AG20443 (cell line): ENCODE data around the gene NKAIN2.
"Not testable (repeated sequence)": the region's sequence is repeated elsewhere in the genome, so short reads cannot be mapped to it uniquely, and the experiment has no call there.

Source experiments
- DNase-seq: peaks from one replicate; pipeline ENCODE4 v3.0.0; 2012; ENCODE audit warnings: low spot score, mixed read lengths

Gene NKAIN2

GRCh38 chr6:123966618-123967017 is 163.0 kb downstream of the NKAIN2 start:
- no peak for DNase-seq

GRCh38 chr6:123967905-123968304 is 164.2 kb downstream of the NKAIN2 start:
- no peak for DNase-seq

- no peak for DNase-seq
Measured at GRCh38 chr6:123972600-123973294, 169.1 kb downstream of the NKAIN2 start.

- DNase-seq, result no peak
Measured at GRCh38 chr6:123980311-123980710, 176.6 kb downstream of the NKAIN2 start.

- DNase-seq, result no peak
Measured at GRCh38 chr6:123986938-123987337, 183.3 kb downstream of the NKAIN2 start.

- DNase-seq, result not testable (repeated sequence)
Measured at GRCh38 chr6:123989918-123990317, 186.3 kb downstream of the NKAIN2 start.

- DNase-seq, result no peak
Measured at GRCh38 chr6:123990376-123990775, 186.7 kb downstream of the NKAIN2 start.

GRCh38 chr6:123994168-123994567 is 190.5 kb downstream of the NKAIN2 start:
- DNase-seq, result no peak

GRCh38 chr6:123994891-123995635 is 191.4 kb downstream of the NKAIN2 start:
- no peak for DNase-seq

GRCh38 chr6:123997223-123997622 is 193.6 kb downstream of the NKAIN2 start:
- no peak for DNase-seq

GRCh38 chr6:124002377-124003081 is 198.9 kb downstream of the NKAIN2 start:
- no peak for DNase-seq

- no peak for DNase-seq
Measured at GRCh38 chr6:124007266-124007665, 203.6 kb downstream of the NKAIN2 start.

- no peak for DNase-seq
Measured at GRCh38 chr6:124008000-124008987, 204.6 kb downstream of the NKAIN2 start.

- no peak for DNase-seq
Measured at GRCh38 chr6:124008988-124009765, 205.5 kb downstream of the NKAIN2 start.

- no peak for DNase-seq
Measured at GRCh38 chr6:124010574-124010973, 206.9 kb downstream of the NKAIN2 start.

- no peak for DNase-seq
Measured at GRCh38 chr6:124011180-124011579, 207.5 kb downstream of the NKAIN2 start.

- DNase-seq, result not testable (repeated sequence)
Measured at GRCh38 chr6:124022051-124022450, 218.4 kb downstream of the NKAIN2 start.

GRCh38 chr6:124022641-124023040 is 219.0 kb downstream of the NKAIN2 start:
- no peak for DNase-seq

- no peak for DNase-seq
Measured at GRCh38 chr6:124026694-124027093, 223.0 kb downstream of the NKAIN2 start.

- no peak for DNase-seq
Measured at GRCh38 chr6:124027392-124027791, 223.7 kb downstream of the NKAIN2 start.

- DNase-seq, result no peak
Measured at GRCh38 chr6:124028117-124028516, 224.5 kb downstream of the NKAIN2 start.
